Muscle layer of duodenum (tissue), 2 donors: Measurements from ENCODE around the gene RBPMS2.

Source experiments
- H3K27ac ChIP-seq: one replicate; pipeline ENCODE4 v1.7.0; 2013; ENCODE audit warnings: mild to moderate bottlenecking, low read length
- H3K27me3 ChIP-seq: one replicate; pipeline ENCODE4 v1.7.0; 2013; ENCODE audit warnings: low read depth, mild to moderate bottlenecking, control low read depth, low read length
- H3K36me3 ChIP-seq, 2 donors: one replicate each; pipeline ENCODE4 v1.7.0; 2013; ENCODE audit warnings: low read length in 2 of 2, control low read depth in 1 of 2, mild to moderate bottlenecking in 1 of 2; ENCODE audit not compliant: insufficient read depth in 2 of 2, control insufficient read depth in 1 of 2
- H3K4me1 ChIP-seq, 2 donors: one replicate each; pipeline ENCODE4 v1.7.0; 2013; ENCODE audit warnings: low read length in 2 of 2, mild to moderate bottlenecking in 2 of 2, control low read depth in 1 of 2, moderate library complexity in 1 of 2; ENCODE audit not compliant: insufficient read depth in 2 of 2, control insufficient read depth in 1 of 2
- H3K4me3 ChIP-seq, 2 donors: one replicate each; pipeline ENCODE4 v1.7.0; 2013; ENCODE audit warnings: low read length in 2 of 2, low read depth in 1 of 2, mild to moderate bottlenecking in 1 of 2
- H3K9me3 ChIP-seq, 2 donors: one replicate each; pipeline ENCODE4 v1.7.0; 2013; ENCODE audit warnings: low read length in 2 of 2, control low read depth in 1 of 2, mild to moderate bottlenecking in 1 of 2; ENCODE audit not compliant: control insufficient read depth in 1 of 2
- donor health status: healthy.

Gene RBPMS2

GRCh38 chr15:64781299-64781698 is 5.9 kb upstream of the RBPMS2 start:
- Histone ChIP-seq H3K36me3 (no peaks in the 10 kb centered on the region), H3K27me3 (no peaks in the 10 kb centered on the region), H3K27ac (no peak overlapping the region), H3K9me3 (no peaks in the 10 kb centered on the region), H3K4me3 (no peak overlapping the region), H3K4me1 (peaks cover 0 to 3% of the 10 kb centered on the region in 2 donors)

DNA sequence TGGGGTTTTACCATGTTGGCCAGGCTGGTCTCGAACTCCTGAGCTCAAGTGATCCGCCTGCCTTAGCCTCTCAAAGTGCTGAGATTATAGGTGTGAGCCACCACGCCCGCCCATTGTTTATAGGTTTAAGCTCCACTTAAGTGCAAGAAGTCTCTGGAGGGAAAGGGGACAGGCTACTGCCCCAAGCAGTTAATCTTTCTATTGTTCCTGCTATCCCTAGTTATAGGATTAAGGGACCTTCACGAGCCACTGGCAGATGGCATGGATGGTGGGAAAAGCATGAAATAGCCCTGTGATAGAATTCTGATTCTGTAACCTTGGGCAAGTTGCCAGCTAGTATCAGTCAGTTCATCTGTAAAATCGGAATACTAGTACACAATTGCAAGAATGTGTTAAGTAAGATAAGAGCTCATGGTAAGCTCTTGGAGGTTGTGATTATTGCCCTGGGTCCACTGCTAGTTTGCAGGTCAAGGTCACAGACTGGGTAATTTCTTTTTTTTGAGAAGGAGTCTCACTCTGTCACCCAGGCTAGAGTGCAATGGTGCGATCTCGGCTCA is 5.3 kb upstream of the RBPMS2 start:
- H3K27me3 ChIP-seq = no peaks in the 10 kb centered on the region
- no peaks in the 10 kb centered on the region for H3K36me3 ChIP-seq
- H3K27ac ChIP-seq = no peak overlapping the region
- H3K4me1 ChIP-seq = peaks cover 0 to 3% of the 10 kb centered on the region in 2 donors
- H3K4me3 ChIP-seq = no peak overlapping the region
- no peaks in the 10 kb centered on the region for H3K9me3 ChIP-seq

DNA sequence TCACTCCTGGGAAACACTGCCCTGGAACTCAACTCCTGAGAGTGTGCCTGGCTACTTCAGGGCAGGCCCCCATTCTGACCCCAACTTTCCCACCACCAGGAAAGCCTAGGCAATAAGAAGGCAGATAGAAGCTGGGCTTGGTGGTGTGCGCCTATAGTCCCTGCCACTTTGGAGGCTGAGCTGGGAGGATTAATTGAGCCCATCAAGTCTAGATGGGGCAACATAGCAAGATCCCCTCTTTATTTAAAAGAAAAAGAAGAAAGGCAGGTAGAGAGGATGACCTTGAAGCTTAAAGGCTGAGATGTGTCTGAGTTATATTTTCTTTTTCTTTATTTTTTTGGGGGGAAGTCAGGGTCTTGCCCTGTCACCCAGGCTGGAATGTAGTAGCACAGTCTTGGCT is 4.2 kb upstream of the RBPMS2 start:
- no peak overlapping the region for H3K27ac ChIP-seq
- H3K4me1 ChIP-seq = peaks cover 0 to 3% of the 10 kb centered on the region in 2 donors
- no peaks in the 10 kb centered on the region for H3K36me3 ChIP-seq
- no peaks in the 10 kb centered on the region for H3K27me3 ChIP-seq
- H3K9me3 ChIP-seq = no peaks in the 10 kb centered on the region
- H3K4me3 ChIP-seq = no peak overlapping the region

DNA sequence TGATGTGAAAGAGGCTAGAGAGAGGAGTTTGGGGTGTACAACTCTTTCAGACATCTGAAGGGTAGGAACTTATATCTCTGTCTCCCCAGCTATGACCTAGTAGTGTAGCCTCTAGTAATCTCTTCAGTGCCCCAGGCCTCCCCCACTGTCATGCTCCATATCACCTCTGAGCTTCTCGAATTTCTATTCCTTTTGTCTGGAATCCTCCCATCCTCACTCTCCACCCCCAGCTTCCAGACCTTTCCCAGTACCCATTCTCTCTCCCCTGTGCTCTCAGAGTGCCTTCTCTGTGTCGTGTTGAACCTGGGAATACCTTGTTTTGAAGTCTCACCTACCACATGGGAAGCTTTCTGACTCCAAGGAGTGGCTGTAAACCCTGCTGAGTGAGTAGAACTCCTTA is 3.6 kb upstream of the RBPMS2 start:
- peaks cover 0 to 3% of the 10 kb centered on the region in 2 donors for H3K4me1 ChIP-seq
- no peaks in the 10 kb centered on the region for H3K9me3 ChIP-seq
- no peak overlapping the region for H3K4me3 ChIP-seq
- H3K36me3 ChIP-seq = no peaks in the 10 kb centered on the region
- H3K27me3 ChIP-seq = no peaks in the 10 kb centered on the region
- H3K27ac ChIP-seq = no peak overlapping the region

GRCh38 chr15:64776402-64776786 is 1.0 kb upstream of the RBPMS2 start:
- Histone ChIP-seq H3K9me3 (no peaks in the 10 kb centered on the region), H3K27ac (peak overlapping the region; percentile 79), H3K36me3 (no peaks in the 10 kb centered on the region), H3K27me3 (no peaks in the 10 kb centered on the region), H3K4me1 (peaks cover 0 to 10% of the 10 kb centered on the region in 2 donors), H3K4me3 (peak overlapping the region; percentile 50 to 69)

- H3K27ac ChIP-seq = peak overlapping the region; percentile 54
- H3K9me3 ChIP-seq = no peaks in the 10 kb centered on the region
- H3K4me1 ChIP-seq = peaks cover 0 to 10% of the 10 kb centered on the region in 2 donors
- H3K36me3 ChIP-seq = no peaks in the 10 kb centered on the region
- H3K4me3 ChIP-seq = peak overlapping the region; percentile 52 to 64
- no peaks in the 10 kb centered on the region for H3K27me3 ChIP-seq
Measured at GRCh38 chr15:64774629-64775493, 528 bp downstream of the RBPMS2 start.

GRCh38 chr15:64774037-64774628 is 1.3 kb downstream of the RBPMS2 start:
- no peaks in the 10 kb centered on the region for H3K9me3 ChIP-seq
- peaks cover 0 to 10% of the 10 kb centered on the region in 2 donors for H3K4me1 ChIP-seq
- no peaks in the 10 kb centered on the region for H3K27me3 ChIP-seq
- peak overlapping the region; percentile 54 for H3K27ac ChIP-seq
- no peaks in the 10 kb centered on the region for H3K36me3 ChIP-seq
- peak overlapping the region; percentile 52 to 64 for H3K4me3 ChIP-seq

GRCh38 chr15:64773606-64774005 is 1.8 kb downstream of the RBPMS2 start:
- peak overlapping the region; percentile 54 for H3K27ac ChIP-seq
- no peaks in the 10 kb centered on the region for H3K9me3 ChIP-seq
- H3K4me1 ChIP-seq = peaks cover 0 to 10% of the 10 kb centered on the region in 2 donors
- H3K4me3 ChIP-seq = peak overlapping the region; percentile 52 to 64
- H3K36me3 ChIP-seq = no peaks in the 10 kb centered on the region
- no peaks in the 10 kb centered on the region for H3K27me3 ChIP-seq

DNA sequence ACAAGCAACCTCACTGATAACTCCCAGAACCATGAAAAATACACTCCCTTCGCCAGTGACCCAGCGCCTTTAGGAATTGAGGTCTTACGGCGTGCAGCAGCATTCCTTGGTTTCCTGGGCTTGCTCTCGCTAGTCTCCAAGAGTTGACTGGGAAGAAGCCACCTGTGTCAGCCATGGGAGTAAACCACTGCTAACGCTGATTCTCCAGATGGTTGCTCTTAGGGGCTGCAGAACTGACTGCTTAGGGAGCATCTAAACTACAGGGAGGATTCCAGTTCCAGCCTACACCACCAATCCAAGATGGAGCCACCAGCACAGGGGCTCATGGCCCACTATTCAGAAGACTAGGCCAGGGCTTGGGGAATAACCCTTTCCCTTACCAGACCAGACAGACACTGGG is 2.4 kb downstream of the RBPMS2 start:
- H3K36me3 ChIP-seq = no peaks in the 10 kb centered on the region
- H3K9me3 ChIP-seq = no peaks in the 10 kb centered on the region
- H3K4me1 ChIP-seq = peaks cover 0 to 10% of the 10 kb centered on the region in 2 donors
- no peaks in the 10 kb centered on the region for H3K27me3 ChIP-seq
- peak overlapping the region; percentile 54 for H3K27ac ChIP-seq
- H3K4me3 ChIP-seq = peak overlapping the region; percentile 52 to 64

GRCh38 chr15:64772488-64772887 is 2.9 kb downstream of the RBPMS2 start:
- Histone ChIP-seq H3K4me3 (peak overlapping the region in 1 of 2 donors; percentile 64), H3K27me3 (no peaks in the 10 kb centered on the region), H3K9me3 (no peaks in the 10 kb centered on the region), H3K36me3 (no peaks in the 10 kb centered on the region), H3K27ac (no peak overlapping the region), H3K4me1 (peaks cover 0 to 10% of the 10 kb centered on the region in 2 donors)

DNA sequence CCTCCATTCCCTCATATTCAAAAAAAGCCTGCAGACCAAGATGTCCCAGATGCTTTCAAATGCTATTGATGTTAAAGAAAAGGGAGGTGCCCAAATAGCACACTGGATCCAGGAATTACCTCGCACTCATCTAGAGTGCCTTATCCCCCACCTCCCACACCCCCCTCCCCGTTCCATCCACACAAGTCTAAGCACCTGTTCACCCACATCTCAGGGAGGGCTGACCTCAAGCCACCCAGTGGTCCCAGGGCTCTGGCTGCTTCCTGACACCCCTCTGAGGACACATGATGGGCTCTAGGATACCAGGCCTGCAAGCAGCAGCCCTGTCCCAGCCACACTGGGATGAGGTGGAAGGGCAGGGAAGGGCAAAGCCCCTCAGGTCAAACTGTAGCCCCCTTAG is 4.8 kb downstream of the RBPMS2 start:
- no peaks in the 10 kb centered on the region for H3K9me3 ChIP-seq
- no peaks in the 10 kb centered on the region for H3K36me3 ChIP-seq
- no peaks in the 10 kb centered on the region for H3K27me3 ChIP-seq
- no peak overlapping the region for H3K27ac ChIP-seq
- H3K4me3 ChIP-seq = no peak overlapping the region
- H3K4me1 ChIP-seq = peaks cover 0 to 7% of the 10 kb centered on the region in 2 donors
